CD4-positive, alpha-beta T cell treated with Interleukin-15 for 4 hours (primary cell): ENCODE results near the gene SRRD.

Experiments used
- DNase-seq: peaks from one replicate; pipeline ENCODE4 v3.0.0-alpha.2; 2020; ENCODE audit warnings: low spot score

The SRRD gene

GRCh38 chr22:26482161-26482560, 1.5 kb upstream of the SRRD start:
- DNase-seq, result no peak

- no peak for DNase-seq
These were observed 636 bp upstream of the SRRD start for GRCh38 chr22:26483043-26483438.

GRCh38 chr22:26484360-26484706, 656 bp downstream of the SRRD start:
- DNase-seq, result peak; percentile 40

GRCh38 chr22:26485013-26485412, 1.3 kb downstream of the SRRD start:
- no peak for DNase-seq

GRCh38 chr22:26485806-26486390, 2.2 kb downstream of the SRRD start:
- no peak for DNase-seq

- DNase-seq, result no peak
These were observed 2.7 kb downstream of the SRRD start for GRCh38 chr22:26486394-26486793.

DNA sequence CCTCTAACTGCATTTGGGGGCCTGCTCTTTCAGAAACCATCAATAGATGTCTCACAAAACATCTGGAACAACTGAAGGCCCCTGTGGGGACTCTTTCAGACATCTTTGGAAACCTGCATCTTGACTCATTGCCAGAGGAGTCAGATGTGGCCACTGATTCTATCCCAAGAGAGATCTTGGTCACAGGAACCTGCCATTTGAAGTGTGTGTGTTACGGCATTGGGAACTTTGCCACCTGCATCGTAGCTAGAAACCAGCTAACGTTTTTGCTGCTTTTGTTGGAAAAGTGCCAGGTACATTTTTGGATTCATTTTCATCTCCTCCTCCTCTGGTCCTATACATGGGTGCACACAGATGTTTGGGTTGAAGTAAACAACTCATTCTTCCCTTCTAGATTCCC, 4.3 kb downstream of the SRRD start:
- no peak for DNase-seq

GRCh38 chr22:26489447-26490036, 5.9 kb downstream of the SRRD start:
- DNase-seq, result no peak

DNA sequence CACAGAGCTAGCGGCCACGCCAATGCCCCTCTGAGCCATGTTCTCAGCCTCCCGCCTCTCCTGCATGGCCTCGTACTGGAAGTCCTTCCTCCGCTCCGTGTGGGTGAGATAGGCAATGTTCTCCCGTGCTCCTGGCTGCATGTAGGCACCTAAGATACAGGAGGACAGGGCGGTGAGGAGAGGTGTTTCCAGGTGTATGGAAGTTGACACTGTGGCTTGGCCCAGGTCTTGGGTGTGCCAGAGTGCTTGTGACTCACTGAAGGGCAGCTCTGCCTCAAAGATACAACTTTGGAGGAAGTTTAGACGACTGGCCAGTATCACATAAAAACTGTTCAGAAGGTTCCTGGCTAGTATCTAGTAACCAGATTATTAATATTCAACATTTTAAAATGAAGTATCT, 8.5 kb downstream of the SRRD start:
- DNase-seq, result no peak

DNA sequence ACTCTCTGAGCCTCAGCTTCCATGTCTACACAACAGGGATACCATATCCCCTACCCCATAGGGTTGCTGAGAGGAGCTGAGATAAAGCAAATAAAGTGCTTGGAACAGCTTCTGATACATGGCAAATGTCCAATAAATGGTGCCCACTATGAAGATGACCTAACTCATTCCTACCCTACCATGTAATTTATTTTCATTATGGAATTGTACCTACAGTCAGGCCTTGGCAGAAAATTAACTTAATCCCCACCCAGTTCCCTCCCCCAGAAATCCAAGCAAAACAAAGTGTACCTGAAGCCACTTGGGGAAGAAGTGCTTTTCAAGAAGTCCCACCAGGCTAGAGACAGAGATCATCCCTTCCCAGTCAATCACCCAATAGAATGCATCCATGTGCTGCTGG, 10.8 kb downstream of the SRRD start:
- no peak for DNase-seq

- no peak for DNase-seq
These were observed 12.8 kb downstream of the SRRD start for GRCh38 chr22:26496456-26496855.

- DNase-seq, result no peak
These were observed 15.6 kb downstream of the SRRD start for GRCh38 chr22:26499188-26499703.

DNA sequence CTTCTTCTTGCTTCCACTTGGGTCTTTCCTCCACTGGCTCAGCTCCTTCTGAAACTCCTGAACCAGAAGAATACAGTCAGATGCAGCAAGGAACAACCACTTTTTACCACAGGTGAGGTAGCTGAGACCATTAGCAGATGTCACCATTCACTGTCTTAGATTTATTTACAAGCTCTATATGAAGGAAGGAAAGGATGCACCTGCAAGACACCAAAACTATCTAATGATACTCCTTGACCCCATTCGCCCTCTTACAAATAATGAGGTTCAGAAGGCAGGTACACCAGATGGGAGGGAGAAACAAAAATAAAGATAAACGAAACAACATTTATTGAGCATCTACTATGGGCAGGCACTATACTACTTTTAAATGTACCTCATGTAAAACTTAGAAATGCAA, 18.3 kb downstream of the SRRD start:
- DNase-seq, result no peak

- peak; percentile 65 for DNase-seq
These were observed 19.2 kb downstream of the SRRD start for GRCh38 chr22:26502688-26503561.

- no peak for DNase-seq
These were observed 20.1 kb downstream of the SRRD start for GRCh38 chr22:26503758-26504157.

GRCh38 chr22:26508148-26508547, 24.5 kb downstream of the SRRD start:
- no peak for DNase-seq

DNA sequence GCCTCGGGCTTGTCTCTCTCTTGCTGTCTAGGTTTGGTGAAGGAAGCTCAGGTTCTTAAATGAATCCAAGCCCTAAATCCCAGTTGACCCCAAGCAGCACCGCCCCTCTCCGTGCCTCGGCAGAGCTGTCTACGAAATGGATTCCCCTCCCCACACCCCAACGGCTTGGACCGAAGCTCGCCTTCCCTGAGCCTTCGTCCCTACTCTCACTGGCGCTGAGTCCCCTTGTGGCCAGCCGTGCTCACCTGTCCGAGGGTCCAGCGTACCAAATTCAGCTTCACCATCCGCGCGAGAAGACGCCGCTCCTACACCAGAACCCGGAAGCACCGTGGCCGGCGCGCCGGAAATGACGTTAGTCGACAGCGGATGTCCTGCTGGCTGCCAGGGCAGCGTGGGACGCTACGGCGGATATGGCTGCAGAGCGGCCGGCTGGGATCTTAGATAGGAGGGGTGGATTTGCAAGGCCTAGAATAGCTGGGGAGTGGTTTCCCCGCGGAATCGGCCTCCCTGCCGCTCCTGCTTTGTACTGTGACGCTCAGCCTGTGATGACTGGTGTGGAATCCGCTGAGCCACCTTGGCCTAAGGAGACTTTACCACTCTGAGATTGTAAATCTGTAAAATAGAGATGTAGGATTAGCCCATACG, 28.6 kb downstream of the SRRD start, which contains the start of gene TFIP11:
Gene TFIP11, minus strand, starts transcription at position 325 of the 645 bp plus-strand sequence. CDS start 2,201 bp downstream, outside the sequence.
- peak; percentile 87 for DNase-seq

DNA sequence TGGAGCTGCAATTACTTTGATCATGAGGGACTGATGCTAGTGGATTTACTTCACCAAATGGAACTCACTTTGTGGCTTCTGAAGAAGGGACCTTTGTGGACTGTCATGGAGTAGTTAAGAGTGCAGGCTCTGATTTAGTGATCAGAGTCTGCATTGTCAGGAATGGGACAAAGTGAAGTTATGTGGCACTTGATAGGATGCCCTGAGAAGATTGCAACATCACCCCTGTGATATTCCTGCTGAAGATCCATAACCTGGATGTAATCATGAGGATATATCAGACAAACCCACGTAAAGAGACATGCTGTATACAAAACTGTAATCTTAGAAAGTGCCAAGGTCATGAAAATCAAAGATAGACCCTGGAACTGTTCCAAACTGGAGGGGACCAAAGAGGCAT, 30.2 kb downstream of the SRRD start:
- DNase-seq, result no peak

DNA sequence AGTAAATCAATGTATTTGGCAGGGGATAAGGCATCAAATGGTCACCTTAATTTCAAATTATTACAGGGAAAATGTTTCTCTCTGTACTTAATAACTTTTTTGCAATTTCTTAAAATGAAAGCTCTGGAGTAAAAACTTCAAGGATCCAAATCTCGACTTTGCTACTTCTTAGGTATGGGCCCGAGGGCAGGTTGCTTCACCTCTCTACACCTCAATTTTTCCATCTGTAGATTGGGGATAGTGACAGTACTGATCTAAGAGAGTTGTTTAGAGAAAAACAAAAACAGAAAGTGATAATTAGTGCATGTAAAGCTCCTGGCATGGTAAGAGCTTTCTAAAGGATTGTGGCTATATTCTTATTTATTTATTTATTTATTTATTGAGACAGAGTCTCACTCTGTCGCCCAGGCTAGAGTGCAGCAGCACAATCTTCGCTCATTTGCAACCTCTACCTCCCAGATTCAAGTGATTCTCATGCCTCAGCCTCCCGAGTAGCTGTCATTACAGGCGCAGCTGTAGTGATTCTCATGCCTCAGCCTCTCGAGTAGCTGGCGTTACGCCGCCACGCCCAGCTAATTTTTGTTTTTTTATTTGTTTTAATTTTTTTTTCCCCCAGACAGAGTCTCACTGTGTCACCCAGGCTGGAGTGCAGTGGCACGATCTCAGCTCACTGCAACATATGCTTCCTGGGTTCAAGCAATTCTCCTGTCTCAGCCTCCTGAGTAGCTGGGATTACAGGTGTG, 30.9 kb downstream of the SRRD start:
- DNase-seq, result no peak

GRCh38 chr22:26515931-26516330, 32.3 kb downstream of the SRRD start:
- no peak for DNase-seq

DNA sequence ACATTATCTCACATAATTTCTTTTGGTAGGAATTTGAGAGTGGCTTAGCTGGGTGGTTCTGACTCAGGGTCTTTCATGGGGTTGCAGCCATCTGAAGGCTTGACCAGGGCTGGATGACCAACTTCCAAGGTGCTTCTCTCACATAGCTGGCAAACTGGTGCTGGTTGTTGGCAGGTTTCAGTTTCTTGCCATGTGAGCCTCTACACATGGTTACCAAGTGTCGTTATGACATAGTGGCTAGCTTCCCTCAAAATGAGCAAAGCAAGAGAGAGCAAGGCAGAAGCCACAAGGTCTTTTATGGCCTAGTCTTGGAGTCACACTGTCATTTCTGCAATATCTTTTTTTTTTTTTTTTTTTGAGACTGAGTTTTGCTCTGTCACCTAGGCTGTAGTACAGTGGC, 32.8 kb downstream of the SRRD start:
- no peak for DNase-seq

DNA sequence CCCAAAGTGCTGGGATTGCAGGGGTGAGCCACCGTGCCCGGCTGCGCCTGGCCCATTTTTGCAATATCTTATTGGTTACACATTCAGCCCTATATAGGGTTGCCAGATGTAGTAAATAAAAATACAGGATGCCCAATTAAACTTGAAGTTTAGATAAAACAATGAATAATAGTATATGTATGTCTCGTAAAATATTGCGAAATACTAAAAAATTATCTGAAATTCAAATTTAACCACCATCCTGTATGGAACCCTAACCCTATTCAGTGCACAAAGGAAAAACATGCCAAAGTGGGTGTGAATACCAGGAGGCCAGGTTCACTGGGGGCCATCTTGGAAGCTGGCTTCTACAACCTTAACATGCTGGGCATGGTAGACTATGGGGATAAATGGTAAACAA, 33.8 kb downstream of the SRRD start:
- DNase-seq, result no peak
